ENCODE data around the gene SUGCT. TPM values are rescaled to one million over a fixed set of nuclear protein-coding genes. Genes with fewer than 3 reads are reported as not detected.

SUGCT gene
- total RNA-seq, 1 experiment from 2014 or later: 5.4 TPM

GRCh38 chr7:40405991-40406390 is 271.2 kb downstream of the SUGCT start:
- H3K79me2 ChIP-seq (ENCODE audit: insufficient read depth, low read length): no peaks in the 10 kb centered on the region
- H4K5ac ChIP-seq (ENCODE audit: insufficient read length, low read depth, low read length): no peak overlapping the region
- H3K79me1 ChIP-seq (ENCODE audit: insufficient read depth, low read depth, low read length, poor library complexity, severe bottlenecking): no peaks in the 10 kb centered on the region
- no peaks in the 10 kb centered on the region for H3K27me3 ChIP-seq (ENCODE audit: insufficient read depth, low read length)
- H3K56ac ChIP-seq (ENCODE audit: insufficient read length, low read depth, low read length): no peak overlapping the region
- no peaks in the 10 kb centered on the region for H4K20me1 ChIP-seq (ENCODE audit: control insufficient read depth, insufficient read depth, insufficient read length)
- H3K14ac ChIP-seq (ENCODE audit: insufficient read depth, low read length): no peak overlapping the region
- no peaks in the 10 kb centered on the region for H3K4me1 Mint-ChIP-seq
- no peak overlapping the region for H3K23ac ChIP-seq (ENCODE audit: insufficient read length, low read depth, low read length)
- H2BK120ac ChIP-seq (ENCODE audit: low read depth, low read length, poor library complexity, severe bottlenecking): no peak overlapping the region
- H3K9me3 Mint-ChIP-seq: no peaks in the 10 kb centered on the region
- no peak overlapping the region for H3K4ac ChIP-seq (ENCODE audit: low read depth, low read length)
- no peak for DNase-seq
- WGBS (ENCODE audit: extremely low coverage, insufficient read length, low lambda C conversion rate): no CpG with 5 or more reads among the region's 2 CpGs
- H2BK5ac ChIP-seq (ENCODE audit: insufficient read length, low read length): no peak overlapping the region
- no peaks in the 10 kb centered on the region for H3K36me3 Mint-ChIP-seq (ENCODE audit: insufficient read depth in 1 of 3, low read depth in 3 of 3)
- H3K23me2 ChIP-seq (ENCODE audit: insufficient read length, low read depth, low read length, poor library complexity, severe bottlenecking): no peaks in the 10 kb centered on the region
- TF ChIP-seq, protein P1, sequence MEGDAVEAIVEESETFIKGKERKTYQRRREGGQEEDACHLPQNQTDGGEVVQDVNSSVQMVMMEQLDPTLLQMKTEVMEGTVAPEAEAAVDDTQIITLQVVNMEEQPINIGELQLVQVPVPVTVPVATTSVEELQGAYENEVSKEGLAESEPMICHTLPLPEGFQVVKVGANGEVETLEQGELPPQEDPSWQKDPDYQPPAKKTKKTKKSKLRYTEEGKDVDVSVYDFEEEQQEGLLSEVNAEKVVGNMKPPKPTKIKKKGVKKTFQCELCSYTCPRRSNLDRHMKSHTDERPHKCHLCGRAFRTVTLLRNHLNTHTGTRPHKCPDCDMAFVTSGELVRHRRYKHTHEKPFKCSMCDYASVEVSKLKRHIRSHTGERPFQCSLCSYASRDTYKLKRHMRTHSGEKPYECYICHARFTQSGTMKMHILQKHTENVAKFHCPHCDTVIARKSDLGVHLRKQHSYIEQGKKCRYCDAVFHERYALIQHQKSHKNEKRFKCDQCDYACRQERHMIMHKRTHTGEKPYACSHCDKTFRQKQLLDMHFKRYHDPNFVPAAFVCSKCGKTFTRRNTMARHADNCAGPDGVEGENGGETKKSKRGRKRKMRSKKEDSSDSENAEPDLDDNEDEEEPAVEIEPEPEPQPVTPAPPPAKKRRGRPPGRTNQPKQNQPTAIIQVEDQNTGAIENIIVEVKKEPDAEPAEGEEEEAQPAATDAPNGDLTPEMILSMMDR (conservative IDR thresholded peaks at IDR 0.05): no peak
- no peak overlapping the region for H2BK12ac ChIP-seq (ENCODE audit: insufficient read length, low read depth, low read length)
- no peak overlapping the region for H4K8ac ChIP-seq (replicated peaks; ENCODE audit: insufficient read length, low read depth, low read length)
- no peak overlapping the region for H3K27ac ChIP-seq (ENCODE audit: insufficient read length, low read depth, low read length)
- no peak overlapping the region for H2BK20ac ChIP-seq (ENCODE audit: low read depth, low read length, poor library complexity, severe bottlenecking)
- no peak overlapping the region for H4K91ac ChIP-seq (ENCODE audit: insufficient read length, low read depth, low read length)
- no peak overlapping the region for H2AK5ac ChIP-seq (ENCODE audit: insufficient read length, low read length)
- no peak overlapping the region for H3K27ac Mint-ChIP-seq
- no peak overlapping the region for H3K9ac ChIP-seq (ENCODE audit: extremely low read depth, insufficient read length, low read length)
- no peaks in the 10 kb centered on the region for H3K27me3 Mint-ChIP-seq (ENCODE audit: low read depth)
- H3T11ph ChIP-seq (ENCODE audit: low read length): no peak overlapping the region
- no peak overlapping the region for H3K4me3 Mint-ChIP-seq
- H3K4me1 ChIP-seq (ENCODE audit: insufficient read depth, low read length): no peaks in the 10 kb centered on the region
- H3K18ac ChIP-seq (ENCODE audit: insufficient read length, low read depth, low read length): no peak overlapping the region
- H2AFZ ChIP-seq (ENCODE audit: low read length): no peak overlapping the region
- H3K9me3 ChIP-seq (ENCODE audit: control insufficient read depth, low read depth, low read length): no peaks in the 10 kb centered on the region
- no peak overlapping the region for H3K4me2 ChIP-seq (ENCODE audit: insufficient read depth, insufficient read length, low read length)
- no peak overlapping the region for H2BK15ac ChIP-seq (ENCODE audit: low read depth, low read length)
